Thyroid gland (tissue), 4 donors: ENCODE results near the gene INPP5J. TPM values are rescaled to one million over a fixed set of nuclear protein-coding genes. Genes with fewer than 3 reads are reported as not detected.

Experiments used
- DNase-seq, 2 donors: peaks; one replicate each; pipeline ENCODE4 v3.0.0-alpha.2; 2019
- H3K27ac ChIP-seq, 3 donors: fragments of 200-600 bp; sonication (generic); 1 replicate in 2 of 3; 2 replicates in 1 of 3; pipeline ENCODE4 v1.5.1; 2016 to 2019; ENCODE audit warnings: mild to moderate bottlenecking in 1 of 3, moderate library complexity in 1 of 3
- H3K27me3 ChIP-seq: fragments of 200-600 bp; sonication (generic); one replicate; pipeline ENCODE4 v1.5.1; 2019
- H3K36me3 ChIP-seq, 2 donors: fragments of 200-600 bp; sonication (generic); one replicate each; pipeline ENCODE4 v1.5.1; 2016 to 2019
- H3K4me1 ChIP-seq, 2 donors: fragments of 200-600 bp; sonication (generic); one replicate each; pipeline ENCODE4 v1.5.1; 2017 to 2019
- H3K4me3 ChIP-seq, 3 donors: fragments of 200-600 bp; sonication (generic); replicated peaks in 1 of 3; 1 replicate in 2 of 3; 2 replicates in 1 of 3; pipeline ENCODE4 v1.5.1; 2016; ENCODE audit warnings: mild to moderate bottlenecking in 1 of 3
- H3K9me3 ChIP-seq: fragments of 200-600 bp; sonication (generic); one replicate; pipeline ENCODE4 v1.5.1; 2017
- CTCF ChIP-seq, 6 experiments: fragments of 200-600 bp in 3 of 6; fragments of 450-650 bp in 3 of 6; sonication (generic) in 3 of 6; IDR thresholded peaks; one replicate each; pipeline ENCODE4 v1.5.1; 2016 to 2019; ENCODE audit warnings: antibody characterized with exemption in 6 of 6, mild to moderate bottlenecking in 2 of 6, inconsistent platforms in 1 of 6, moderate library complexity in 1 of 6
- POLR2A ChIP-seq, 2 donors: fragments of 450-650 bp; IDR thresholded peaks; one replicate each; pipeline ENCODE4 v1.6.1; 2017; ENCODE audit warnings: antibody characterized with exemption in 2 of 2, mild to moderate bottlenecking in 2 of 2, moderate library complexity in 1 of 2
- whole genome bisulfite sequencing, 2 donors: methylation state at CpG; one replicate each; pipeline ENCODE4 v1.1.5; 2017; 5-methylcytosine and 5-hydroxymethylcytosine counted together
- intact Hi-C: fragments of 100-400 bp; cut with DNase I; formaldehyde crosslinking; loops from one replicate; pipeline ENCODE4 v1.15.1; 2023
- microRNA counts, 2 donors: library from miRNA; unstranded; fragments of <30 nt; microRNA quantifications; one replicate each; lab custom pipeline; 2016 to 2017
- microRNA-seq: library from miRNA; unstranded; fragments of <30 nt; microRNA quantifications from one replicate; pipeline ENCODE4, GENCODE V29; 2016
- small RNA-seq: library from RNA; depleted of rRNA; stranded (forward); fragments of <200 nt; gene quantifications from one replicate; pipeline ENCODE3, GENCODE V24; 2016
- total RNA-seq, 4 donors: library from RNA; depleted of rRNA; stranded (reverse); fragments of >200 nt; gene quantifications; one replicate each; pipeline ENCODE4 v1.2.3, GENCODE V29; 2016

Gene INPP5J
- total RNA-seq, 4 donors from 2014 or later: 180 to 665 (median 442) TPM

- H3K4me1 ChIP-seq: peaks cover 25 to 41% of the 10 kb centered on the region in 2 donors
- intact Hi-C loops: no loop called here
Measured at GRCh38 chr22:31177420-31178162, 54.8 kb downstream of the INPP5J start.

GRCh38 chr22:31178859-31179258, 56.1 kb downstream of the INPP5J start:
- TF ChIP-seq CTCF (IDR thresholded peaks at IDR 0.05) (no peak), POLR2A (IDR thresholded peaks at IDR 0.05) (no peak)
- no peaks in the 10 kb centered on the region for H3K9me3 ChIP-seq
- WGBS, 2 donors: 95 to 100% methylated on average over 2 of the region's 2 CpGs
- peak overlapping the region; percentile 14 to 75 (median 18) for H3K27ac ChIP-seq
- DNase-seq: no peak
- intact Hi-C loops: no loop called here
- H3K4me3 ChIP-seq: no peak overlapping the region
- no peaks in the 10 kb centered on the region for H3K27me3 ChIP-seq
- peaks cover 16 to 33% of the 10 kb centered on the region in 2 donors for H3K4me1 ChIP-seq
- H3K36me3 ChIP-seq: no peaks in the 10 kb centered on the region

More at GRCh38 chr22:31177420-31178162, 54.8 kb downstream of the INPP5J start:
- no peaks in the 10 kb centered on the region for H3K27me3 ChIP-seq
- peak in 1 of 2 donors; percentile 41 for DNase-seq
- WGBS, 2 donors: 80 to 88% methylated on average over 6 of the region's 6 CpGs
- H3K4me3 ChIP-seq: no peak overlapping the region
- H3K9me3 ChIP-seq: no peaks in the 10 kb centered on the region
- peak overlapping the region in 2 of 3 donors; percentile 0 to 7 for H3K27ac ChIP-seq
- TF ChIP-seq CTCF (IDR thresholded peaks at IDR 0.05) (no peak), POLR2A (IDR thresholded peaks at IDR 0.05) (no peak)
- H3K36me3 ChIP-seq: no peaks in the 10 kb centered on the region

- peaks cover 16 to 32% of the 10 kb centered on the region in 2 donors for H3K4me1 ChIP-seq
- H3K27me3 ChIP-seq: no peaks in the 10 kb centered on the region
- H3K9me3 ChIP-seq: no peaks in the 10 kb centered on the region
- no peak overlapping the region for H3K4me3 ChIP-seq
- peak overlapping the region; percentile 17 to 75 (median 18) for H3K27ac ChIP-seq
- peak; percentile 86 to 92 for DNase-seq
- TF ChIP-seq POLR2A (IDR thresholded peaks at IDR 0.05) (no peak), CTCF (IDR thresholded peaks at IDR 0.05) (no peak)
- WGBS, 2 donors: 17 to 33% methylated on average over 1 of the region's 1 CpG
- intact Hi-C loops: no loop called here
- H3K36me3 ChIP-seq: no peaks in the 10 kb centered on the region
Measured at GRCh38 chr22:31179345-31179744, 56.6 kb downstream of the INPP5J start.

- peaks cover 8 to 15% of the 10 kb centered on the region in 2 donors for H3K4me1 ChIP-seq
- TF ChIP-seq POLR2A (IDR thresholded peaks at IDR 0.05): no peak
- TF ChIP-seq CTCF (IDR thresholded peaks at IDR 0.05): no peak
- no peaks in the 10 kb centered on the region for H3K9me3 ChIP-seq
- no peak overlapping the region for H3K27ac ChIP-seq
- H3K27me3 ChIP-seq: no peaks in the 10 kb centered on the region
- H3K36me3 ChIP-seq: peaks cover 0 to 4% of the 10 kb centered on the region in 2 donors
- no peak for DNase-seq
- 97% methylated on average over 15 of the region's 30 CpGs; no CpG with 5 or more reads in 1 of the 2 donors for whole genome bisulfite sequencing, 2 donors
- H3K4me3 ChIP-seq: no peak overlapping the region
- intact Hi-C loops: no loop called here
Measured at GRCh38 chr22:31184015-31184414, 61.2 kb downstream of the INPP5J start.

MicroRNA genes within 50 kb of the gene (microRNA counts, 767-probe panel; counts per million panel counts)
- 0 counts per million in 2 donors for microRNA hsa-miR-3928 (lab: Ali Mortazavi, UCI)

Small RNAs within 50 kb of the gene (microRNA-seq; reads per million reads assigned to microRNA genes)
- 4.0 reads per million, percentile 6 among the genes with 10 or more reads in this experiment for gene MIR3928

Small RNAs within 50 kb of the gene (small RNA-seq; reads per million reads assigned to genes)
- gene MIR3928: not detected

Other genes starting within 250 kb of the INPP5J start
- gene MORC2, start 154.2 kb upstream of the INPP5J start, total RNA-seq: 10 to 100 TPM; 14.9 to 32.8 (median 24.6) TPM
- 100 to 1,000 TPM in 1 of 4 donors, 10 to 100 TPM in 3; 81.6 to 127 (median 92.9) TPM for gene TUG1, start 153.7 kb upstream of the INPP5J start, total RNA-seq
- 10 to 100 TPM; 46.2 to 60.3 (median 54.2) TPM for gene SMTN, start 41.6 kb upstream of the INPP5J start, total RNA-seq
- gene SELENOM, start 15.4 kb upstream of the INPP5J start, total RNA-seq: 100 to 1,000 TPM; 208 to 501 (median 314) TPM
- 1 to 10 TPM in 1 of 4 donors, under 1 TPM in 2, not detected in 1; 0.22 to 1.9 (median 0.83) TPM for gene PLA2G3, start 17.5 kb downstream of the INPP5J start, total RNA-seq
- 10 to 100 TPM; 56.0 to 63.1 (median 58.1) TPM for gene RNF185, start 37.2 kb downstream of the INPP5J start, total RNA-seq
- gene LIMK2, start 89.3 kb downstream of the INPP5J start, total RNA-seq: 100 to 1,000 TPM in 2 of 4 donors, 10 to 100 TPM in 2; 85.0 to 123 (median 99.4) TPM
- gene PIK3IP1, start 169.5 kb downstream of the INPP5J start, total RNA-seq: 10 to 100 TPM; 39.8 to 88.4 (median 48.1) TPM
- gene PATZ1, start 223.4 kb downstream of the INPP5J start, total RNA-seq: 10 to 100 TPM; 33.6 to 54.7 (median 46.1) TPM